ENCODE data around the gene PVALEF.
"Not testable (repeated sequence)": the region's sequence is repeated elsewhere in the genome, so short reads cannot be mapped to it uniquely, and the experiment has no call there.

The PVALEF gene

GRCh38 chr17:81222906-81223761 is 57.8 kb downstream of the PVALEF start, which contains the start of gene CEP131:
TSS of gene CEP131 (minus strand) at chr17:81222965. CDS start at chr17:81220056, 2,909 bp downstream.
- DNase-seq: peak; percentile 100

- DNase-seq: no peak
Observed at GRCh38 chr17:81223762-81224130, 58.4 kb downstream of the PVALEF start.

- DNase-seq: not testable (repeated sequence)
Observed at GRCh38 chr17:81227630-81228029, 62.3 kb downstream of the PVALEF start.

GRCh38 chr17:81228420-81228819 is 63.1 kb downstream of the PVALEF start:
- DNase-seq: no peak

GRCh38 chr17:81228834-81229665 is 63.7 kb downstream of the PVALEF start:
- no peak for DNase-seq

GRCh38 chr17:81229666-81229920 is 64.3 kb downstream of the PVALEF start:
- no peak for DNase-seq

GRCh38 chr17:81230043-81230820 is 64.9 kb downstream of the PVALEF start:
- DNase-seq: no peak

GRCh38 chr17:81231121-81231645 is 65.9 kb downstream of the PVALEF start:
- no peak for DNase-seq

- no peak for DNase-seq
Observed at GRCh38 chr17:81231766-81232581, 66.7 kb downstream of the PVALEF start.

Measured in activated T-cell treated with anti-CD3 and anti-CD28 coated beads, Interleukin-2, amount 50 U/mL, for 48 hours (primary cell).